GM21717 (cell line): Measurements from ENCODE around the gene SLC4A1.
"Not testable (repeated sequence)": the region's sequence is repeated elsewhere in the genome, so short reads cannot be mapped to it uniquely, and the experiment has no call there.

Source experiments
- ATAC-seq: cut with Tn5 transposase; IDR thresholded peaks from one replicate; pipeline ENCODE4 v1.9.1; 2021; ENCODE audit warnings: mild to moderate bottlenecking, moderate library complexity; ENCODE audit not compliant: unreplicated experiment

SLC4A1 gene

DNA sequence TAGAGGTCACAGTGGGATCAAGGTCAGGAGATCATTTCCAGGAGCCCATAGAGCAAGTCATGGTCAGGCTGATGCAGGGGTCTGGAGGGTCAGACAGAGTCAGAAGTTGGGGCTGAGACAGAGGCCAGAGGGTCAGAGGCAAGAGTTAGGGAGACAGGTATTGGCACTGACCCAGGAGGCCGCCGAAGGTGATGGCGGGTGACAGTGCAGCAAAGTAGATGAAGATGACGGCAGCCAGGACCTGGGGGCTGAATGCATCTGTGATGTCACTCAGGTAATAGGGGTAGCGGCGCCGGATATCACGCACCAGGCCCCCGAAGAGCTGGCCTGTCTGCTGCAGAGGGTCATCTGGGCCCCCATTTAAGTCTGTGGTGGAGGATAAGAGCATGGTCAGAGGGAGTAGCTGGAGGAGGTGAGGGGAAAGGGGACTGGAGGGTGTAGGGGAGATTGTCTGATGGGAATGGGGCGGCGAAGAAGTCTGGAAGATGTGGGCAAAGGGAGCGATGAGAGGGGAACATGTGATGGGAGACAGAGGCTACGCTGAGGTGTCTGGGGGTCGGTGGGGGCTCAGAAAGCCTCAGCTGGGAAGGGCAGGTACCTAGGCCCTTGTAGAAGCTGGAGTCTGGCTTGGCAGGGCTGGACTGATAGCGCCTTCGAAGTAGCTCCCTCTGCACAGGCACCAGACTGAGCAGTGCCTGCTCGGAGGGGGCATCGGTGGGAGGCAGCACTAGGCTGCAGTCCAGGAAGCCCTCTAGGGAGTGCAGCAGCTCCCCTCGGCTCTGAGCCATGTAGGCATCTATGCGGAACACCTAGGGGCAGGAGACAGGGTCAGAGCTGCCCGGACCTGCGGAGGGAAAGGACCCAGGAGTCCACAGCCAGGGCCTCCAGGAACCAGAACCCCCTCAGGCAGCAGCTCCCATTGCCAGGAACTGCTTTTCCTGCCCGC is 9.8 kb downstream of the SLC4A1 start:
- ATAC-seq = no peak

DNA sequence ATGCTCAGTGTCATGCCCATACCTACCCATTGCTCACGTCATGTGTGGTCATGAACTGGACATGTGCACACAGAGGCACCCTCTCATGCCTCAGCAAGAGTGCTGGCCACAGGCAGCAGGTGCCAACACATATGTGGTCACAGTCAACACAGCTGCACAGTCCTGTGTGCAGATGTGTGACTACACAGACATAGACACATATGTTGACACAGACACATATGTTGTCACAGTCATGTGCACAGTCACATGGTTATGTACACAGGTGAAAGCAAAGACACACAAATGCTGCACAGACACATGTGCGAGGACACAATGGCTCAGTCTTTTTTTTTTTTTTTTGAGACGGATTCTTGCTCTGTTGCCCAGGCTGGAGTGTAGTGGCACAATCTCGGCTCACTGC is 11.3 kb downstream of the SLC4A1 start:
- no peak for ATAC-seq

DNA sequence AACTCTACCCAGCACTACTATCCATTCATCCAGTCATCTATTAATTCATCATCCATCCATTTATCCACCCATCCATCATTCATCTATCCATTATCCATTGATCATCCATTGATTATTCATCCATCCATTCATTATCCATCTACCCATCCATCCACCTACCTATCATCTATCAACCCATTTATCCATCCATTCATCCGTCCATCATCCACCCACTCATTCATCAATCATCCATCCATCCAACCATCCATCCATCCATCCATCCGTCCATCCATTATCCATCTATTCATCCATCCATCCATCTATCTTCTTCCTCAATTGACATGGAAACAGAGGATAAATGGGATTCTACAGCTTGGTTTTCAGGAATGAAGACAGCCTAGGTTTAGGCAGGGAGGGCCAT is 12.0 kb downstream of the SLC4A1 start:
- no peak for ATAC-seq

DNA sequence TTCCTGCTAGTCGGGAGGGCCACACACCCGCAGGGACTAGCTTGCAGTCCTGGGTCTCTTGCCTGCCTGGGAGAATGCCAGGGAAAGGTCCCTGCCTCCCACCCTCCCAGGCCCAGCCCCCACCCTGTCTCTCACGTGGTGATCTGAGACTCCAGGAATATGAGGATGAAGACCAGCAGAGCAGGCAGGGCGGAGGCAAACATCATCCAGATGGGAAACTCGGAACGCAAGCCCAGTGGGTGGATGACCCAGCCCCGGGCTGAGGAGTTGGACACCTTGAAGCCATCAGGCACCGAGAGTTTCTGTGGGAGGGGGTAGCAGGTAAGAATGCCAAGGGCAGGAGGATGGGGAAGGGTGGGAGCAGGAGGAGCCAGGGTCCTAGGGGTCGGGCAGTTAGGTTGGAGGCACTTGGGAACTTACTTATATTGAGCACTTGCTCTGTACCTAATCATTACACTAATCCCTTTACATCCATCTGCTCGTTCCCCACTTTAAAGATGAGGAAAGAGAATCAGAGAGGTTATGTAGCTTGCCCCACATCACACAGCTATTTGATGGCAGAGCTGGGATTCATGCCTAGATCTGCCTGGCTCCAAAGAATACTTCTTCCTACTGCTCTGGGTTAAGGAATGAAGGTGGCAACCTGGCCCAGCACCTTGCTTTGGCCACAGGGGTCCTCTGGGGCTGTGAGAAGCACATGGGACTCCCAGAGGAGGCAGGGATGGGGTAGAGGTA is 13.4 kb downstream of the SLC4A1 start:
- ATAC-seq = no peak

DNA sequence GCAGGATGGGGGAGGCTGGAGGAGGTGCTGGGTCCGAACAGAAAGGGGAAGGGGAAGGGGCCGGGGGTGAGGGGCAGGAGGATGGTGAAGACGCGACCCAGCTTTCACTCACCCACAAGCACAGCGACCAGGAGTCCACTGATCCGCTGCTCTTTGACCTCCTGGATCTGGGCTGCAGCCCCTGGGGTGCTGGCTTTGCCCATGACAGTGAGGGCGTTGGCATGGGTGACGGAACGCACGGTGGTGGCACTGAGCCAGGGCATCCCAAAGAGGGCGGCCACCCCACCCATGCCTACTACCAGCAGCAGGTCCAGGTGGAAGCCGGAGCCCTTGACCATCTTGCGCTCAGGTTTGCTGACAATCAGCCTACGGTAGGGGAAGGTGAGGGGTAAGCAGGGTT is 14.9 kb downstream of the SLC4A1 start:
- no peak for ATAC-seq

DNA sequence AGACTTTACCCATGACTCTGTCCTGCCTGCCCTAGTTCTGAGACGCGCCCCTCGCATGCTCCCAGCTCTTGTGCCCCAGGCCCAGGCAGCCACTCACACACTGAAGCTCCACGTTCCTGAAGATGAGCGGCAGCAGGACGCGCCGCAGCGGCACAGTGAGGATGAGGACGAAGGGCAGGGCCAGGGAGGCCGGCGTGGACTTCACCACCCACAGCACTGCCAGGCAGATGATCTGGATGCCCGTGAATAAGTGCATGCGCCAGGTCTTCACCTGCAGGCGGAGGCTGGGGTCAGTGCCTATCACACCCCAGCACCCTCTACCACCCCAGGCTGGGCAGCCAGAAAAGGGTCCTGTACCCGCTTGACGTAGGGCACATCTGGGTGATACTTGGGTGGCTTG is 16.9 kb downstream of the SLC4A1 start:
- ATAC-seq = no peak

DNA sequence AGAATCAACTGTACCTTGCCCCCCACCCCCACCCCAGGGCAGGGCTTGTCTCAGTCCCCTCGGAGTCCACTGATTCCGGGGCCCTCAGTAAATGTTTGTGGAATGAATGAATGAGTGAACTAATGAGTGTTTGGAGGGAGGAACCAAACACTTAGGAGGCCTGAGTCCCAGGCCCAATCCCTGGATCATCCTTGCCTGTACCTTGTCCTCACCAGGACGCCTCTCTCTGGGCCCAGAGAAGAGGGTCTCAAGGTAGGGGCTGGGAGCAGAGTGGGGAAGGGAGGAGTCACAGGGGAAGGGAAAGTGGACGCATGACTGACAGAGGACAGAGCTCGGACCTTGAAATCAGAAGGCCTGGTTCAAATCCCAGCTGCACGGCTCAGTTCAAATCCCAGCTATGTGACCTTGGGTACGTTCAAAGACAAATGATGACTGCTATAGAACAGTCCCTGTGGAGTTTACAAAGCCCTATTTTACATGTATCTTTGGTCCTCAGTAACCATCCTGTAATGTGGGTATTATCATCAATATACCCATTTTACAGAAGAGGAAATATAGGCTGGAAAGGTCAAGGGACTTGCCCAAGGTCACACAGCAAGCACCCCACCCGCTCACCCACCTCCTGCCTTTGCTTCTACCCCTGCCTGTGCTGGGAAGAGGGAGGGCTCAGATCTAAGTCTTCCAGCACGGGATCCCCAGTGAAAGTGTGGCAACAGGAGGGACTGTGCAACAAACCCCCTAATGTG is 18.3 kb downstream of the SLC4A1 start:
- no peak for ATAC-seq

DNA sequence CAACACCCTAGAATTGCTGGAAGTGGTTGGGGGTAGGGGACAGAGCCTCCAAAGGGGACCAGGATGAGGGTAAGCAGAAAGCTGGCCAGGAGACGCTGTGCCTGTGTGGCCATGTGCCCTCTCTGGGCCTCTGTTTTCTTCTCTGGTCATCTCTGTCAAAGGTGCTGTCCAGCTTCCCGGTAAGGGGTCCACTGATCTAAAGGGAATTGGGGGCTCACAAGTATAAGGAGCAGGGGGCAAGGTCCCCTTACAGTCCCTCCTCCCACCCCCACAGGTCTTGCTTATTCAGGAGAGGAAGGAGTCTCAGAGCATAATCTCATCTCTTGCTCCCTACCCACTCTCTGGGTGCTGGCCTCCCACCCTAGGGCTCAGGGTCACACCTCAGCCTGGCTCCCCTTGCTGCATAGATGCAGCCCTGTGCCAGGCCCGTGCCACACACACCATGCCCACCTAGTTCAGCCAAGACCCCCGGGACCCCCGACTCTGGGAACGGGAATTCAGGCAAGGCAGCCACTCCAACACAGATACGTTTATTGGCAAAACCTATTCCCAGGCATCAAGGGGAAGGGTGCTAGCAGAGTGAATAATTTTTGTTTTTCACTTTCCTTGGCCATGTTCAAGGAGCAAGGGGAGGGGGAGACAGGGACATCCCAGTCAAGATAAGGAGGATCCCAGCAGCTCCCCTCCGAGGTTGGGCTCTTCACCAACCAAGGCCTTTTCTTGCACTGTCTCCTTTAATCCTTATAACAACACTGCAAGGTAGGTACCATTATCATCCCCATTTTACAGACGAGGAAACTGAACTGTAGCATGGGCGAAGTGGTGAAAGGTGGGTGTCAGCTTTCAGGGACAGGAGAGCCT is 19.8 kb downstream of the SLC4A1 start:
- no peak for ATAC-seq

DNA sequence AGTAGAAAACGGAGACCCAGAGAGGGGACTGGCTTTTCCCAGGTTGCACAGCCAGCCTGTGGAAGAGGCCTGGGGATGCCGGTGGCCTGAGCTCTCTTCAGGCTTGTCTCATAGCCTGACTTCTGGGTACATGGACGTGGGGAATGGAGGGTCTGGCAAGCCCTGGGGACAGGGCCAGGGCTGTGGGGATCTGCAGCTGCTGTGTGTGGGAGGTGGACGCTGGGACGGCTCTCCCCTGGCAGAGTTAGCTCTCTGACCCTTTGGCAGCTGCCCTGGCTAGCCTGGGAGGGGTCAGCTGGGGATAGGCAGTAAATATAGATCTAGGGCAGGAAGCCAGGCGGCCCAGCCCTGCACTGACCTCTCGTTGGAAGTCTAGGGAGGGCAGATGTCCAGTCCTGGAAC is 20.5 kb downstream of the SLC4A1 start:
- no peak for ATAC-seq

DNA sequence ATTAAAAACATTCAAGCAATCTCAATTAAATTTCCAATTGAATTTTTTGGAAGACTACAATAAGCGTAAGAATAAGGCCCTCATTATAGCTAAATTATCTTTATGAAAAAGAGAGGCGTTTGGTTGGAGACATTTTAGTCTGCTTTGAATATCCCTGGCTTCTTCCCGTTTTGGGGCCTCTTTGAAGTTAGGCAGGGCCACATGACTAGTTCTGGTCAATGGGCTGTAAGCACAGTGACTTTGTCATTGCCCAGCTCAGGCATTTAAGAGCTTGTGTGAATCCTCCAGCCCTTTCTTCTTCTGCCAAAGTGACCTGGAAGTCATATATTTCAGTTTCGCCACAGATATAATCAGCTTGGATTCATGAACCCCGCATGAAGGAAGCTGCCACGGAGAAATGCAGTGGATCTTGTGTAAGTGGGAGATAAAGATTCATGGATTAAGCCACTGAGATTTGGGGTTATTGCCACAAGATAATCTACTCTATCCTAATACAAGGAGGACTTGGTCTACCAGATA is 26.8 kb downstream of the SLC4A1 start:
- ATAC-seq = no peak

DNA sequence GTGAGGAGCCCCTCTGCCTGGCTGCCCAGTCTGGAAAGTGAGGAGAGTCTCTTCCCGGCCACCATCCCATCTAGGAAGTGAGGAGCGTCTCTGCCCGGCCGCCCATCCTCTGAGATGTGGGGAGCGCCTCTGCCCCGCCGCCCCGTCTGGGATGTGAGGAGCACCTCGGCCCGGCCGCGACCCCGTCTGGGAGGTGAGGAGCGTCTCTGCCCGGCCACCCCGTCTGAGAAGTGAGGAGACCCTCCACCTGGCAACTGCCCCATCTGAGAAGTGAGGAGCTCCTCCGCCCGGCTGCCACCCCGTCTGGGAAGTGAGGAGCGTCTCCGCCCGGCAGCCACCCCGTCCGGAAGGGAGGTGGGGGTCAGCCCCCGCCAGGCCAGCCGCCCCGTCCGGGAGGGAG is 30.0 kb downstream of the SLC4A1 start:
- not testable (repeated sequence) for ATAC-seq

DNA sequence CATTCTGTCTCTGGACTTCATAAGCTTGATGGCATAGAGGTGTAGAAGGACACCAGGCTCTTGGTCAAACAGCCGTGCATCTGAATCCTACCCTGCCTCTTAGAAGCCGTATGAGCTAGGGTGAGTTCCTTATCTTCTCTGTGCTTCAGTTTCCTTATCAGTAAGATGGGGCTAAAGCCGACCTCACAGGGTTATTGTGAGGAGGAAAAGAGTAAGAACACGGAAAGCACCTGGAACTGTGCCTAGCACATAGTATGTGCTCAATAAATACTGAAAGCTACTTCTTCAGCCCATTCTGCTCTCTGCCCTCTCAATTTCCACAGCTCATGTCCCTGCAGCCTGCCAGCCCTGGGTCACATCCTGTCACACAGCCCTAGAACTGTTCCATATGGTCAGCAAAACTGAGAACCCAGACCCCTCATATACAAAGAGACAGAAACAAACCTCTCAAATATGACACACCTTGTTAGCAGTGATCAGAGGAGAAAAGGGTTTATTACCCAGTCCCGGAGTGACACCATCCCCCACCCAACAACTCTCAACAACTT is 31.4 kb downstream of the SLC4A1 start:
- peak; percentile 46 for ATAC-seq

DNA sequence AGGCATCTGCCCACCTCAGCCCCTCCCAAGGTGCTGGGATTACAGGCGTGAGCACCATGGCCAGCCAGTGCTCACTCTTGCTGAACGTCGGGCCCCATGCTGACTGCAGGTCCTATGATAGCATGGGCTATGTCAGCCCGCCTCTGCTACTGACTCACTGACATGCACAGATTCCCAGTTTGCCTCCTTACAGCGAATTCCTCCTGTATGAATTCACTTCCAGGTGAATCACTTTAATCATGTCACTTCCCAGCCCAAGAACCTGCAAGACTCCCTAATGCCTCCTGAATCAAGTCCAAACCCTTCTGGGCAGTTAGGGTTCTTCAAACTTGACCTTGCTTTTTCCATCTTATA is 32.4 kb downstream of the SLC4A1 start:
- ATAC-seq = no peak

DNA sequence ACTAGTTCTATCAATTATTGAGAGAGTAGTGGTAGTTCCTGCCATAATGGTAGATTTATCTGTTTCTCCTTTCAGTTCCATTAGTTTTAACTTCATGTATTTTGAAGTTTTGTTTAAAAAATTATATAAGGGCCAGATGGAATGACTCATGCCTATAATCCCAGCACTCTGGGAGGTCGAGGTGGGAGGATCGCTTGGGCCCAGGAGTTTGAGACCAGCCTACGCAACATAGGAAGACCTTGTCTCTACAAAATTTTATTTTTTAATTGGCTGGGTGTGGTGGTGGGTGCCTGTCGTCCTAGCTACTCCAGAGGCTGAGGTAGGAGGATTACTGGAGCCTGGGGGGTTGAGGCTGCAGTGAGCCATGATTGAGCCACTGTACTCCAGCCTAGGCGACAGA is 34.4 kb downstream of the SLC4A1 start:
- no peak for ATAC-seq

DNA sequence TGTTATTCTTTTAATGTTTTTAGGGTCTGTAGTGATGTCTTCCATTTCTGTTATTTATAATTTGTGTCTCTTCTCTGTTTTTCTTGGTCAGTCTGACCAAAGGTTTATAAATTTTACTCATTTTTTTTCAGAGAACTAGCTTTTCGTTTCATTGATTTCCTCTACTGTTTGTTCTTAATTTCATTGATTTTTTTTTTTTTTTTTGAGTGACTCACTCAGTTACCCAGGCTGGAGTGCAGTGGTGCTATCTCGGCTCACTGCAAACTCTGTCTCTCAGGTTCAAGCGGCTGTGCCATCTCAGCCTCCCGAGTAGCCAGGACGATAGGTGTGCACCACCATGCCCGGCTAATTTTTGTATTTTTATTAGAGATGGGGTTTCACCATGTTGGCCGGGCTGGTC is 35.9 kb downstream of the SLC4A1 start:
- no peak for ATAC-seq

DNA sequence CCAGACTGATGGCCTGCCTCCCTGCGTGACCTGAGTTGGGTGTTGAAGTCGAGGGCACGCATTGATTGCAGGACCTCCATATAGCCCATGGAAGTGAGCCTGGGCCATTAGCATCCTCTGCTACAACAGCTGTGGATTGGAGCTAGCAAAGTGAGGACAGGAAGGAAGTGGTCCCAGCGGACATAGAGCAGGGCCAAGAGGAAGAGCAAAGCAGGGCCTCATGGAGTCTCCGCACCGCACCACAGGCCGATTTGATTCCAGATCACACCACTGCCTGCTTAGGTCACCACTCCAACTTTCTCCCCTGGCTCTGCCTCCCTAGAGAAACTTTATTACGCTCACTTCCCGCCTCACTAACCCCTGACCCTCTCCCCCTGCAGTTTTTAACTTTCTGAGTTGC is 37.8 kb downstream of the SLC4A1 start:
- ATAC-seq = no peak

DNA sequence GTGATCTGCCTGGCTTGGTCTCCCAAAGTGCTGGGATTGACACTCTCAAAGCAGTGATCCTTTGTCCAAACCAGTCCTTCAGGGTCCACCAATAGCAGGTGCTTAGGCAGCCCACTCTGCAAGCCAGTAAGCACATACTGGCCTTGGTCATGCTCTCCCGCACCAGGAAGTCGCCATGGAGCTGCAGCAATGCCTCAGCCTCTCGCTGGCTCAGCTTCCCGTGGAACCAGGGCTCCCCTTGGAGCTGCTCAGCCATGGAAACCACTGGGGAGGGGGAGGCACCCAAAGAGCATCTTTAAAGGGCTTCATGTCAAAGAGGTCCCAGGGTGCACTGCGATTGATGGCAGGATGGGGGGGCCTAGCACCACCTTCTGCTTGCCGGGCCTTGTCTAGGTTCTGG is 38.8 kb downstream of the SLC4A1 start:
- ATAC-seq = no peak

DNA sequence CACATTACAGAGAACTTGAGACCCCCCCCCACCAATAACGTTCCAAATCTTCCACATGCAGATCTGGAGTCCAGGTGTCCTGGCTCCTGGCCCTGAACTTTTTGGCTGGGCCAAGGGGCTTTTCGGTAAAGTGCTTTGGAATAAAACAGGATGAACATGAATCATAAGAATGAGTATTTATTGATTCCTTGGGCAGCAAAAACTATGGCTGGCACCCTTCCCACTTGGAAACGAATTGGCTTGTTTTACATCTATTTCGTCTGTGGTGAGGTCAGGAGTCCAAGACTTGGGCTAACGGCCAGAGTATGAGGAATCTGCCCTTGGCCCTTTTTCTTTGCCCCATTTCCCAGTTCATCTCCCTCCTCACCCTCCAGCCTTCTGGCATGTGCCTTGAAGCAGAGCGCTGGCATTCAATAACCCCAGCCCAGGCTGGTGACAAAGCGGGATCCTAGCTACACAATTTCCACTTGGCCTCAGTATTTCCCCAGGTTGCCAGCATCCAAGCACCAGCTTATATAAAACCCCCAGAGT is 44.3 kb downstream of the SLC4A1 start:
- ATAC-seq = no peak

DNA sequence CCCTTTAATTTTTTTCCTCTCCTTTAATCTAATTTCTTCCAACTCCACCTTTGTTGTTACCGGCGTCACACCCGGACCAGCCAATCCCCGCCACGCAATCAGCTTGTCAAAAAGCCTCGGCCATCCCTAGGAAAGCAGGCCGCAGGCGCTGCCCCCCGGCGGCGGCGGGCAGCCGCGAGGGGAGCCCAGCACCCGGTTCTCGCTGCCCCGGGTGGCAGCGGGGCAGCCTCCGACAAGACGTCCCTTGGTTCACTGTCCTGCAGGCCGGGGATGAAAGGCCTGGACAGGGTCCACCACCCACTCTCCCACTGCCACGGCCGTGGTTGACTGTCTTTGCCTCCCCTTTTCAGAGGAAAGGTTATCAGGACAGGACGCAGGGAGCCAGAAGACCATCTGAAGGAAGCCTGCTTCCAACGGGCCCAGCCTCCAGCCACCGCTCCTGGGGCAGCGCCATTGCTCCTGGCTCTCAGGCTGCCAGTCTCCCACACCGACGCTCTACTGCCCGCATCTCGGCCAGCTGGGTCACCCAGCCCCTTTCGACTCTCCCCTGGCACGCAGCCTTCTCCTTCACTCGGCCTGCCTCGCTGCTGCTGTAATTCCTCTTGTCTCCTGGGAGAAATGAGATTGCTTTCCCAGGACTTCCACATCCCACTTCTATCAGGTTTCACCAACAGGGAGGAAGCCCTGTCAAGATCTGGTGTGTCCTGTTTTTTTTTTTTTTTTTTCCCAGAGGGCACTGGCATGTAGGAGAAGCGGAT is 45.6 kb downstream of the SLC4A1 start:
- ATAC-seq = no peak

DNA sequence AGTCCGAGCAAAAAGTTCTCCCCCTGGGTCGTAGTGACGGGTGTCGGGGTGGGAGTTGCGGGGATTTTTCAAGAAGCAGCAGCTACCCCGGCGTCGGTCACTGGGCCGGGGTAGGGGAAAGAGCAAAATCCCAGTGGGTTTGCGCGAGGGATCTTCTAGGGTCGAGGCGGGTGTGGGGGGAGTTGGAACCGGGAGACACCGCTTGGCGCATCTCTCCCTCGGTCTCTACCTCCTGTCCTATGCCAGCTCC is 46.1 kb downstream of the SLC4A1 start:
- ATAC-seq = no peak
